Thymus (tissue), 11 donors: ENCODE measurements around the gene BTD. TPM values are rescaled to one million over a fixed set of nuclear protein-coding genes. Genes with fewer than 3 reads are reported as not detected.
A peak's percentile ranks its signal among the peaks of the same experiment; 100 is the strongest.

Source experiments
- DNase-seq, 9 donors: peaks; one replicate each; pipeline ENCODE4 v3.0.0-alpha.2; 2013; ENCODE audit warnings: low spot score in 9 of 9, low read depth in 6 of 9, missing footprints in 1 of 9
- H3K27ac ChIP-seq, 2 donors: one replicate each; pipeline ENCODE4 v1.5.1; 2013; ENCODE audit warnings: control low read depth in 1 of 2, low read depth in 1 of 2, low read length in 1 of 2, mild to moderate bottlenecking in 1 of 2, moderate library complexity in 1 of 2
- H3K27me3 ChIP-seq, 2 donors: one replicate each; pipeline ENCODE4 v1.5.1; 2013; ENCODE audit warnings: low read length in 1 of 2; ENCODE audit not compliant: control insufficient read depth in 2 of 2, insufficient read depth in 1 of 2
- H3K36me3 ChIP-seq, 2 donors: one replicate each; pipeline ENCODE4 v1.5.1; 2013; ENCODE audit warnings: low read length in 1 of 2, mild to moderate bottlenecking in 1 of 2, moderate library complexity in 1 of 2; ENCODE audit not compliant: control insufficient read depth in 2 of 2, insufficient read depth in 2 of 2
- H3K4me1 ChIP-seq, 2 donors: one replicate each; pipeline ENCODE4 v1.5.1; 2013; ENCODE audit warnings: low read length in 2 of 2; ENCODE audit not compliant: control insufficient read depth in 2 of 2, insufficient read depth in 2 of 2
- H3K4me3 ChIP-seq, 2 donors: one replicate each; pipeline ENCODE4 v1.5.1; 2013; ENCODE audit warnings: low read length in 2 of 2, control low read depth in 1 of 2, mild to moderate bottlenecking in 1 of 2
- H3K9me3 ChIP-seq, 2 donors: one replicate each; pipeline ENCODE4 v1.5.1; 2013; ENCODE audit warnings: low read length in 1 of 2, mild to moderate bottlenecking in 1 of 2; ENCODE audit not compliant: control insufficient read depth in 2 of 2, insufficient read depth in 1 of 2
- WGBS: extraction: QIAGEN DNeasy Blood & Tissue Kit; methylation state at CpG from one replicate; pipeline ENCODE4 v1.1.7; 2013; 5-methylcytosine and 5-hydroxymethylcytosine counted together
- polyA plus RNA-seq: library from polyadenylated mRNA; stranded (reverse); fragments of 200-250 nt; gene quantifications from one replicate; pipeline ENCODE4 v1.2.3, GENCODE V29; 2013
- total RNA-seq: library from RNA; stranded (reverse); fragments of 120-200 nt; gene quantifications from one replicate; pipeline ENCODE4 v1.2.4, GENCODE V29; 2013
- donor health status: healthy.

The BTD gene
- total and polyA plus RNA-seq, 2 donors: 6.9 to 7.0 TPM

- no peak overlapping the region for H3K4me3 ChIP-seq
- H3K36me3 ChIP-seq: no peaks in the 10 kb centered on the region
- H3K27ac ChIP-seq: no peak overlapping the region
- H3K4me1 ChIP-seq: peaks cover 0 to 11% of the 10 kb centered on the region in 2 donors
- 95% methylated on average over 12 of the region's 12 CpGs for WGBS
- H3K9me3 ChIP-seq: peaks cover 0 to 4% of the 10 kb centered on the region in 2 donors
- no peak for DNase-seq
- no peaks in the 10 kb centered on the region for H3K27me3 ChIP-seq
Measured at GRCh38 chr3:15631426-15632211, 30.1 kb downstream of the BTD start.

DNA sequence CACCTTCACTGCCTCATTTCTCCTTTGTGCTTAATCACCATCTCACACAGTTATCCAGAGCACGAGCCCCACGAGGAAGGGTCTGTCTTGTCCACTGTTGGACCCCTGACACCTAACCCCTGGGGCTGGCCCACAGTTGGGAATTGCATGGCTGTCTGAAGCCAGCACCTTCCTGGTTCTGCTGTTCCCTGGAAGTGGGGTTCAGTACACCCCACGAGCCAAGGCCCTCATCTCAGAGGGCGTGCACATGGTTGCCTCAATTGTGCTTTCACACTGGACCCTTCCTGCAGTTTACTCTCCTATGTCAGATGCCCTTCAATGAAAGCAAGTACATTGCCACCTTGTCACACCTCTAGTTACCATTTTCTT, 30.7 kb downstream of the BTD start:
- peaks cover 0 to 15% of the 10 kb centered on the region in 2 donors for H3K4me1 ChIP-seq
- H3K27ac ChIP-seq: no peak overlapping the region
- no peak for DNase-seq
- peaks cover 0 to 4% of the 10 kb centered on the region in 2 donors for H3K9me3 ChIP-seq
- no peaks in the 10 kb centered on the region for H3K36me3 ChIP-seq
- 98% methylated on average over 4 of the region's 4 CpGs for WGBS
- H3K4me3 ChIP-seq: no peak overlapping the region
- H3K27me3 ChIP-seq: no peaks in the 10 kb centered on the region

DNA sequence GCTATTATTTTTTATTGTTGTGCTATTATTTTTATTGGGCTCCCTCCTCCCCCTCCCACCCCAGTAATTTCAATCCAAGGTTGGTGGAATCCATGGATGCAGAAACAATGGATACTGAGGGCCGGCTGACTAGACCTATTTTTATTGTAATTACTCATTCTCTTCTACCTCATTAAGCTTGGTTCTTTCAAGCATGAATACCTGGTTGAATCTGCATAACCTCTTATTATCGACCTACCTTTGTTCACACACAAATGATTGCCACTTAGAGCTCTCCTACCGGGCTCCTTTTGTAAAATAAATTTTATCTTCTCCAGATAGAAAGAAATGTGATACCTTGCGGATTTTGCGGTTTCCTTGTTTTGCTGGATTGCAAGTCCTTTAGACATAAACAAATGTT, 31.6 kb downstream of the BTD start:
- H3K36me3 ChIP-seq: no peaks in the 10 kb centered on the region
- no peaks in the 10 kb centered on the region for H3K27me3 ChIP-seq
- no peak overlapping the region for H3K4me3 ChIP-seq
- 98% methylated on average over 5 of the region's 5 CpGs for WGBS
- peaks cover 0 to 16% of the 10 kb centered on the region in 2 donors for H3K4me1 ChIP-seq
- DNase-seq: no peak
- peaks cover 0 to 4% of the 10 kb centered on the region in 2 donors for H3K9me3 ChIP-seq
- no peak overlapping the region for H3K27ac ChIP-seq

DNA sequence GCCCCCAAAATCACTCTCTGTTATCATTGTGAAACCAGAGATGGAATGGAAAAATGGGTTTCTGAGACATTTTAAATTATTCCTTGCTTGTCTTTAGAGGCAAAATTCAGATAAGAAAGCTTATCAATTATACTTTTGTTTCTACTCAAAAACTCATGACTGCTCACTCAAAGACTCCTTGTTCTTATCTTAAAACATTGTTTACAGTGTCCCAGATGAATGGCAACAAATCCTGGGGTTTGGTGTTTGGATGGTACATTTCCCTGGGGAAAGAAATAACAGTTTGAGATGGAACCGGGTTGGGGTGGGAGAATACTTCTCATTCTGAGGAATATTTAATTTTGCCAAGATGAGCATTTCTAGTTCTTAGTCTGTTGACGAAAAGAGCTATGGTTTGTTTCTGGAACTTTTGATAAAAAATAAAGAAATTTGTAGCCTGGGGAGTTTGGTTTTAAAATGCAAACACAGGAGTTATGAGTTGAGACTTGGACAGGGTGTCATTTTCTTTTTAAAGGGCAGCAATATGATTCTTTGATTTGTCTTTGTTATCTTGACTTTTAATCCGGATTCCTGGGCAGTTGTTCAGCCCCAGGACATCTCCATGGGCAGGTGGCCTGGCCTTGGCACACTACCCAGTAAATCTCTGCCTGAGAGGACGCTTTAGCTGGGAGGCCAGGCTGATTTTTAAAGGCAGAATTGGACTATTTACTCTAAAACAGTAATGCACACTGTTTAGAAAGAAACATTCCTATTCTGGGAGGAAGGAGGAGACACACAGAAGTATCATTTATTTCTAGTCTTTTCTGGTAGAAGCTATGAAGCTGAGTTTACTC, 32.4 kb downstream of the BTD start:
- no peaks in the 10 kb centered on the region for H3K36me3 ChIP-seq
- DNase-seq: no peak
- H3K4me1 ChIP-seq: peaks cover 0 to 16% of the 10 kb centered on the region in 2 donors
- WGBS: 71% methylated on average over 4 of the region's 4 CpGs
- no peaks in the 10 kb centered on the region for H3K27me3 ChIP-seq
- peaks cover 0 to 4% of the 10 kb centered on the region in 2 donors for H3K9me3 ChIP-seq
- no peak overlapping the region for H3K27ac ChIP-seq
- no peak overlapping the region for H3K4me3 ChIP-seq

- H3K27me3 ChIP-seq: no peaks in the 10 kb centered on the region
- 96% methylated on average over 2 of the region's 2 CpGs for WGBS
- DNase-seq: no peak
- H3K27ac ChIP-seq: no peak overlapping the region
- H3K36me3 ChIP-seq: no peaks in the 10 kb centered on the region
- peaks cover 0 to 16% of the 10 kb centered on the region in 2 donors for H3K4me1 ChIP-seq
- no peaks in the 10 kb centered on the region for H3K9me3 ChIP-seq
- no peak overlapping the region for H3K4me3 ChIP-seq
Measured at GRCh38 chr3:15634671-15635070, 33.1 kb downstream of the BTD start.

- Histone ChIP-seq H3K4me3 (no peak overlapping the region), H3K27ac (no peak overlapping the region), H3K9me3 (no peaks in the 10 kb centered on the region), H3K27me3 (no peaks in the 10 kb centered on the region), H3K36me3 (no peaks in the 10 kb centered on the region), H3K4me1 (peaks cover 0 to 16% of the 10 kb centered on the region in 2 donors)
- no peak for DNase-seq
- 94% methylated on average over 13 of the region's 13 CpGs for WGBS
Measured at GRCh38 chr3:15635121-15635661, 33.6 kb downstream of the BTD start.

DNA sequence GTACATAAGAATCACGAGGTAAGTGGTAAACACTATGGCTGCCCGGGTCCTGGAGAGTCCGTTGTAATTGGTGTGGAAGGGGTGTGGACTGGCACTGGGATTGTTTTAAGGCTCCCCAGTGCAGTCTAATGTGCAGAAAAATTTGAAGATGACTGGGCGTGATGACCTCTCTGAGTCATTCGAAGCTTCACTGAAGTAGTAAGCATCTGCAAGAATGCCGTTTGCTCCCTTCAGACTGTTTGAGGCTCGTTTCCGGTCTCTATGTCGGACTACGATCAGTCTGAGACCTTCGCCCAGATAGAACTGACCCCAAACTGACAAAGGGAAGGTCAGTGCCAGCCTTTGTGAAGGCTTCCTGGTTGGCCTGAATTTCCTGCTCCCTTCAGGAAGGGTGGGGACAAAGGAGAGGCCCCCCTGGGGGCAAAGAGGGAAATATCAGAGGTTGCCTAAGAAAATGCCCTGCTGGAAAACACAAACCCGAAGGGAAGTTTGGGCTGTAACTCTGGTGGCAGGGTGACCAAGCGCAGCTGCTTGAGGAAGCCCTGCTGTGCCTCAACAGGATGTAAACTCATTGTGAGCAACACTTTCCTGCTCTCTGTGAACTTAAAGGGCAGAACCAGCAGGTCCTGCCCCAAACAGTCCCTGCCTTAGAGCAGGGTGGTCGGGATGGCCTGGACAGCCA, 34.6 kb downstream of the BTD start:
- WGBS: 80% methylated on average over 14 of the region's 14 CpGs
- no peaks in the 10 kb centered on the region for H3K27me3 ChIP-seq
- no peaks in the 10 kb centered on the region for H3K36me3 ChIP-seq
- H3K9me3 ChIP-seq: no peaks in the 10 kb centered on the region
- peaks cover 0 to 16% of the 10 kb centered on the region in 2 donors for H3K4me1 ChIP-seq
- H3K27ac ChIP-seq: no peak overlapping the region
- H3K4me3 ChIP-seq: no peak overlapping the region
- peak in 2 of 9 donors; percentile 31 to 50 for DNase-seq

DNA sequence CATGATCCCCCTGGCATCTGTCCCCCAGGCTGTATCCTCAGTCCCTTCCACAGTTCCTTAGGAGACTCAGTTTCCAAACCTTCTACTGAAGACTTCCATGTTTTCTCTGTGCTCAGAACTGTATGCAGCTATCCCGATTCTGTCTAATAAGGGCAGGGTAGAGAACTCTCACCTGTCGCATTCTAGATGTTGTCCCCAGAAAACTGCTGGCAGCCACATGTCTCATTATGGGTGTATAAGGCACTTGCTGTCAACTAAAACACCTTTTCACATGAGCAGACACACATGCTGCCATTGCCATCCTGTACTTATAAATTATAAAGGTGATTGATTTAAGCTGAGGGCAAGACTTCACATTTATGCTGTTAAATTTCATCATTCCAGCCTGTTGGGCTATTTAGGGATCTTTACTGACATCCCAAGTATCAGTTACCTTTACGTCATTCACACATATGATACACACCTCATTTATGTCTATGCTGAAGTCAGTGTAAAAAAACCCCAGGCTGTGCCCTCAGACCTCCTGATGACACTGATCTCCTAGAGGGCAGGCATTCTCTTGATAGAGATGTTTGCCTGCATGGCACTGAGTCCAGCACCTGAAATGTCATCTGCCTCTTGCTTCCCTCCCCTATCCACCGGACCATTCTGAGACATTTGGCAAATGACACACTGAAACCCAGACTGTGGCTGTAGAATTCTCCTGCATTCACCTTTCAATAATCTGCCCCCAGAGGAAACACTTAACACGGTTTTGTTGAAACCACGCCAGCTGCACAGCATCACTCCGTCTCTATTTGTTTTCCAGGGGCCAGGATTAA, 35.8 kb downstream of the BTD start:
- 69% methylated on average over 7 of the region's 7 CpGs for WGBS
- H3K9me3 ChIP-seq: no peaks in the 10 kb centered on the region
- H3K36me3 ChIP-seq: no peaks in the 10 kb centered on the region
- H3K4me3 ChIP-seq: no peak overlapping the region
- H3K27ac ChIP-seq: no peak overlapping the region
- no peak for DNase-seq
- H3K4me1 ChIP-seq: peaks cover 0 to 16% of the 10 kb centered on the region in 2 donors
- no peaks in the 10 kb centered on the region for H3K27me3 ChIP-seq
